H1 (cell line): ENCODE data around the gene IMPDH1. TPM values are rescaled to one million over a fixed set of nuclear protein-coding genes. Genes with fewer than 3 reads are reported as not detected.

Source experiments
- BACH1 ChIP-seq: IDR thresholded peaks from 2 replicates; pipeline ENCODE4 v1.6.1; 2012; ENCODE audit warnings: low read length, improper control_type of control experiment
- CHD7 ChIP-seq: fragments of 300-600 bp; sonication (generic); IDR thresholded peaks from 2 replicates; pipeline ENCODE4 v1.7.1; 2012; ENCODE audit warnings: low read length, moderate library complexity, mild to moderate bottlenecking, inconsistent platforms; ENCODE audit not compliant: insufficient replicate concordance
- GTF2F1 ChIP-seq: IDR thresholded peaks from 2 replicates; pipeline ENCODE4 v1.6.1; 2012; ENCODE audit warnings: low read depth, low read length, improper control_type of control experiment, borderline replicate concordance
- JUND ChIP-seq: IDR thresholded peaks from 2 replicates; pipeline ENCODE4 v1.6.1; 2011; ENCODE audit warnings: mild to moderate bottlenecking, improper control_type of control experiment, low read length
- POLR2AphosphoS5 ChIP-seq: IDR thresholded peaks from 2 replicates; pipeline ENCODE4 v1.6.1; 2011; ENCODE audit warnings: low read depth, low read length
- TAF7 ChIP-seq: optimal IDR thresholded peaks from 2 replicates; pipeline ENCODE3; 2011; ENCODE audit warnings: low read depth, mild to moderate bottlenecking, inconsistent platforms, low read length, moderate library complexity, borderline replicate concordance
- YY1 ChIP-seq: IDR thresholded peaks from 2 replicates; pipeline ENCODE4 v1.6.1; 2011; ENCODE audit warnings: low read depth, mild to moderate bottlenecking, low read length
- polyA plus RNA-seq, 7 experiments: library from polyadenylated mRNA; depleted of rRNA in 3 of 7; stranded (reverse) in 5 of 7; unstranded in 2 of 7; fragments of >200 nt in 5 of 7; fragments of 200-250 nt in 2 of 7; gene quantifications; 1 replicate in 5 of 7; 2 replicates in 1 of 7; 4 replicates in 1 of 7; pipeline versions ENCODE4 v1.2.1 to v1.2.3, GENCODE V29; 2011 to 2013; ENCODE audit warnings: missing spikeins in 2 of 7, mixed read lengths in 2 of 7
- total RNA-seq: library from RNA; stranded (reverse); fragmentation: NEBNext Ultra II Directional; extraction: Animal tissue kit (Norgen Biotek cat#: 25700); gene quantifications from 2 replicates; pipeline ENCODE4 v1.2.1, GENCODE V29; 2021

IMPDH1 gene
- total and polyA plus RNA-seq, 2 of the 8 experiments (the other 6 are each of a cell fraction or from before 2014, with no cell fraction given), result 45.8 TPM

GRCh38 chr7:128400566-128400965, 9.2 kb downstream of the IMPDH1 start (continued):
- TF ChIP-seq CHD7, result no peak
- TF ChIP-seq BACH1, result no peak
- no peak for TF ChIP-seq POLR2AphosphoS5
- no peak for TF ChIP-seq YY1
- no peak for TF ChIP-seq GTF2F1
- no peak for TF ChIP-seq TAF7
- no peak for TF ChIP-seq JUND
